Loucy (cell line): Measurements from ENCODE around the gene SLC4A5.

Experiments used
- EZH2phosphoT487 ChIP-seq: fragments of 200-600 bp; IDR thresholded peaks from 2 replicates; pipeline ENCODE4 v1.6.1; 2018; ENCODE audit warnings: antibody characterized with exemption, mild to moderate bottlenecking, moderate library complexity, borderline replicate concordance
- TF ChIP-seq, protein P1 (sequence below): fragments of 200-600 bp; sonication (generic); conservative IDR thresholded peaks from 2 replicates; pipeline ENCODE4 v1.5.1; 2014; ENCODE audit warnings: mild to moderate bottlenecking, antibody characterized with exemption, low read length

DNA sequence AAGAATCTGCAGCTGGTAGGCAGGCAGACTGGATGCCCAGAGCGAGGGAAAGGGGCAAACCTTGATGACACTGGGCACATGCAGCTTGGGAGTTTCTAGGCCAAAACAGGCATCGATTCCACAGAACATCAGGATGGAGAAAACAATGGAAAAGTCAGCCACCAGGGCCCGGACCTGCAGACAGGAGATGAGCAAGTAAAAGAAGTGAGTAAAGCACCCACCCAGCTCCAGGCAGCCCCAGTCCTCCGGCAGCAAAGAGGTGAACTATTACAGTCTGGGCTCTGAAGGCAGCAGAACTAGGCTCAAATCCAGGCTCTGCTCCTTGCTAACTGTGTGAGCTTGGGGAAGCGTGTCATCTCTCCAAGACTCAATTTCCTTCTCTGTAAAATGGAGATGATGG, 108.2 kb downstream of the SLC4A5 start:
- TF ChIP-seq, protein P1, sequence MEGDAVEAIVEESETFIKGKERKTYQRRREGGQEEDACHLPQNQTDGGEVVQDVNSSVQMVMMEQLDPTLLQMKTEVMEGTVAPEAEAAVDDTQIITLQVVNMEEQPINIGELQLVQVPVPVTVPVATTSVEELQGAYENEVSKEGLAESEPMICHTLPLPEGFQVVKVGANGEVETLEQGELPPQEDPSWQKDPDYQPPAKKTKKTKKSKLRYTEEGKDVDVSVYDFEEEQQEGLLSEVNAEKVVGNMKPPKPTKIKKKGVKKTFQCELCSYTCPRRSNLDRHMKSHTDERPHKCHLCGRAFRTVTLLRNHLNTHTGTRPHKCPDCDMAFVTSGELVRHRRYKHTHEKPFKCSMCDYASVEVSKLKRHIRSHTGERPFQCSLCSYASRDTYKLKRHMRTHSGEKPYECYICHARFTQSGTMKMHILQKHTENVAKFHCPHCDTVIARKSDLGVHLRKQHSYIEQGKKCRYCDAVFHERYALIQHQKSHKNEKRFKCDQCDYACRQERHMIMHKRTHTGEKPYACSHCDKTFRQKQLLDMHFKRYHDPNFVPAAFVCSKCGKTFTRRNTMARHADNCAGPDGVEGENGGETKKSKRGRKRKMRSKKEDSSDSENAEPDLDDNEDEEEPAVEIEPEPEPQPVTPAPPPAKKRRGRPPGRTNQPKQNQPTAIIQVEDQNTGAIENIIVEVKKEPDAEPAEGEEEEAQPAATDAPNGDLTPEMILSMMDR = no peak
- no peak for TF ChIP-seq EZH2phosphoT487
